Hepatocyte (in vitro differentiated cells): Measurements from ENCODE around the gene MPST. TPM values are rescaled to one million over a fixed set of nuclear protein-coding genes. Genes with fewer than 3 reads are reported as not detected.

Experiments
- DNase-seq: peaks from one replicate; pipeline ENCODE4 v3.0.0-alpha.2; 2016; ENCODE audit warnings: low spot score
- H2AFZ ChIP-seq: fragments of 200-600 bp; sonication (generic); 2 replicates; pipeline ENCODE4 v1.6.0; 2016; ENCODE audit warnings: antibody characterized with exemption, mild to moderate bottlenecking
- H3K27ac ChIP-seq: fragments of 200-600 bp; sonication (generic); 2 replicates; pipeline ENCODE4 v1.5.1; 2016; ENCODE audit warnings: mild to moderate bottlenecking
- H3K27me3 ChIP-seq: fragments of 200-600 bp; sonication (generic); 2 replicates; pipeline ENCODE4 v1.6.1; 2016
- H3K36me3 ChIP-seq: fragments of 200-600 bp; sonication (generic); replicated peaks from 2 replicates; pipeline ENCODE4 v1.5.1; 2016; ENCODE audit warnings: low read depth; ENCODE audit not compliant: insufficient read depth
- H3K4me1 ChIP-seq: fragments of 200-600 bp; sonication (generic); 2 replicates; pipeline ENCODE4 v1.5.1; 2016; ENCODE audit warnings: mild to moderate bottlenecking, moderate library complexity; ENCODE audit not compliant: insufficient read depth
- H3K4me2 ChIP-seq: fragments of 200-600 bp; sonication (generic); 2 replicates; pipeline ENCODE4 v1.6.0; 2016
- H3K4me3 ChIP-seq: fragments of 200-600 bp; sonication (generic); 2 replicates; pipeline ENCODE4 v1.5.1; 2016; ENCODE audit warnings: mild to moderate bottlenecking
- H3K79me2 ChIP-seq: fragments of 200-600 bp; sonication (generic); 2 replicates; pipeline ENCODE4 v1.6.0; 2017; ENCODE audit warnings: mild to moderate bottlenecking
- H3K9me2 ChIP-seq: fragments of 200-600 bp; sonication (generic); replicated peaks from 2 replicates; pipeline ENCODE4 v1.6.0; 2017; ENCODE audit warnings: mild to moderate bottlenecking; ENCODE audit not compliant: insufficient read depth
- H3K9me3 ChIP-seq: fragments of 200-600 bp; sonication (generic); 2 replicates; pipeline ENCODE4 v1.5.1; 2016; ENCODE audit warnings: low read depth, mild to moderate bottlenecking
- H4K20me1 ChIP-seq: fragments of 200-600 bp; sonication (generic); 2 replicates; pipeline ENCODE4 v1.6.0; 2016; ENCODE audit warnings: mild to moderate bottlenecking; ENCODE audit not compliant: insufficient read depth, poor library complexity, severe bottlenecking
- EZH2 ChIP-seq: fragments of 200-600 bp; sonication (generic); IDR thresholded peaks from 2 replicates; pipeline ENCODE4 v1.6.1; 2016; ENCODE audit warnings: antibody characterized with exemption, mild to moderate bottlenecking, borderline replicate concordance
- EZH2phosphoT487 ChIP-seq: fragments of 200-600 bp; sonication (generic); IDR thresholded peaks from one replicate; pipeline ENCODE4 v1.6.1; 2018; ENCODE audit warnings: antibody characterized with exemption, mild to moderate bottlenecking, low read depth, moderate library complexity; ENCODE audit not compliant: unreplicated experiment, severe bottlenecking
- WGBS: methylation state at CpG from one replicate; pipeline ENCODE4 v1.1.6; 2016; ENCODE audit warnings: low lambda C conversion rate; ENCODE audit errors: missing lambda C conversion rate; 5-methylcytosine and 5-hydroxymethylcytosine counted together
- polyA plus RNA-seq: library from polyadenylated mRNA; unstranded; fragments of >200 nt; fragmentation: Nextera tagmentation; extraction: Ambion mirVana; gene quantifications from 2 replicates; pipeline ENCODE4 v1.2.1, GENCODE V29; 2016
- total RNA-seq: library from RNA; depleted of rRNA; stranded (reverse); fragments of >200 nt; gene quantifications from 2 replicates; pipeline ENCODE4 v1.2.3, GENCODE V29; 2014
- TF ChIP-seq, protein P1 (sequence below): fragments of 200-600 bp; sonication (generic); IDR thresholded peaks from 2 replicates; pipeline ENCODE4 v1.5.1; 2016; ENCODE audit warnings: antibody characterized with exemption, mild to moderate bottlenecking; ENCODE audit not compliant: poor library complexity

Gene MPST
- total and polyA plus RNA-seq, 2 experiments from 2014 or later, result 136 to 193 TPM

DNA sequence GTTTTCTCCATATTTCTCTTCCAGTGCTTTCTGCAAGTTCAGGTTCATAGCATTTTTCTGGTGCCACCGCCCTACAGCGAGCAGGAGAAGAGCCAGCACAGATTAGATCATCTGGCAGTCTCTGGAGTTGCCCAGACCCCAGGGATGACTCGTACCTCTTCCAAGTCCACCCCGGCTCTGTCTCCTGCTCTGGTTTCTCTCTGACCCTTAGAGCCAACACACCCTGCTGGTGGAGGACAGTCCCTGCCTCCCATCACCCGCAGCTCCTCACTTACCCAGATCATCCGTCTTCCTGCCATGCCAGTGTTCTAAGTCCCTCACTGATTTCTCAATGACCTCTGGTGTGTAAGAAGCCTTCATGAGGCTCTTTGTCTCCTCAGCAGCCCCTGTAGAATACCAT, 28.3 kb upstream of the MPST start:
- H3K27me3 ChIP-seq, result no peaks in the 10 kb centered on the region
- H3K9me3 ChIP-seq, result no peaks in the 10 kb centered on the region

DNA sequence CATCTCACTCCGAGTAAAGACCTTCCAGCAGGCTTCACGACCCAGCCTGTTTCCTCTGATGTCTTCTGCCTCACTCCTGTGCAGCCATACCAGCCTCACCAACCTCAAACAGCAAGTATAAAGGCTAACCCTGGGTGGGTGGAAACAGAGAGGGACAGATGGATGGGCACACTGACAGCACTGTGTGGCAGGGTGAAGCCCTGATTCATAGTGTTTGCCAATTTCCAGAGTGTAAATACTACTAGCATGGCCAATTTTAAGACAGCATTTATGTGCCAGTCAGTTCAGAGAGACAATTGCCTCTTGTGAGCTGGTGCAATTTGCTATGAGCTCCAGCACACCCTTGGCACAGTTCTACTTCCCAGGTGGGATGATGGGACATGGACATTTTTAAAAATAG, 21.8 kb upstream of the MPST start:
- WGBS, result 87% methylated on average over 2 of the region's 2 CpGs
- no peak overlapping the region for H3K4me2 ChIP-seq
- TF ChIP-seq, protein P1, sequence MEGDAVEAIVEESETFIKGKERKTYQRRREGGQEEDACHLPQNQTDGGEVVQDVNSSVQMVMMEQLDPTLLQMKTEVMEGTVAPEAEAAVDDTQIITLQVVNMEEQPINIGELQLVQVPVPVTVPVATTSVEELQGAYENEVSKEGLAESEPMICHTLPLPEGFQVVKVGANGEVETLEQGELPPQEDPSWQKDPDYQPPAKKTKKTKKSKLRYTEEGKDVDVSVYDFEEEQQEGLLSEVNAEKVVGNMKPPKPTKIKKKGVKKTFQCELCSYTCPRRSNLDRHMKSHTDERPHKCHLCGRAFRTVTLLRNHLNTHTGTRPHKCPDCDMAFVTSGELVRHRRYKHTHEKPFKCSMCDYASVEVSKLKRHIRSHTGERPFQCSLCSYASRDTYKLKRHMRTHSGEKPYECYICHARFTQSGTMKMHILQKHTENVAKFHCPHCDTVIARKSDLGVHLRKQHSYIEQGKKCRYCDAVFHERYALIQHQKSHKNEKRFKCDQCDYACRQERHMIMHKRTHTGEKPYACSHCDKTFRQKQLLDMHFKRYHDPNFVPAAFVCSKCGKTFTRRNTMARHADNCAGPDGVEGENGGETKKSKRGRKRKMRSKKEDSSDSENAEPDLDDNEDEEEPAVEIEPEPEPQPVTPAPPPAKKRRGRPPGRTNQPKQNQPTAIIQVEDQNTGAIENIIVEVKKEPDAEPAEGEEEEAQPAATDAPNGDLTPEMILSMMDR, result no peak
- TF ChIP-seq EZH2 (no peak), EZH2phosphoT487 (no peak)
- H3K9me3 ChIP-seq, result no peaks in the 10 kb centered on the region
- no peaks in the 10 kb centered on the region for H4K20me1 ChIP-seq
- no peak overlapping the region for H2AFZ ChIP-seq
- no peak for DNase-seq
- no peaks in the 10 kb centered on the region for H3K27me3 ChIP-seq
- H3K9me2 ChIP-seq, result no peaks in the 10 kb centered on the region
- H3K27ac ChIP-seq, result no peak overlapping the region
- no peak overlapping the region for H3K4me3 ChIP-seq
- no peaks in the 10 kb centered on the region for H3K36me3 ChIP-seq
- H3K4me1 ChIP-seq, result no peaks in the 10 kb centered on the region
- no peaks in the 10 kb centered on the region for H3K79me2 ChIP-seq

More for the DNA sequence above, 28.3 kb upstream of the MPST start:
- H3K36me3 ChIP-seq, result no peaks in the 10 kb centered on the region
- no peaks in the 10 kb centered on the region for H3K9me2 ChIP-seq
- H3K27ac ChIP-seq, result no peak overlapping the region
- H3K4me3 ChIP-seq, result no peak overlapping the region
- no peak for DNase-seq
- H2AFZ ChIP-seq, result no peak overlapping the region
- H3K79me2 ChIP-seq, result no peaks in the 10 kb centered on the region
- H4K20me1 ChIP-seq, result no peaks in the 10 kb centered on the region
- no peaks in the 10 kb centered on the region for H3K4me1 ChIP-seq
- WGBS, result 68% methylated on average over 6 of the region's 6 CpGs
- H3K4me2 ChIP-seq, result no peak overlapping the region
- TF ChIP-seq, protein P1, result no peak
- TF ChIP-seq EZH2, result no peak
- TF ChIP-seq EZH2phosphoT487, result no peak

DNA sequence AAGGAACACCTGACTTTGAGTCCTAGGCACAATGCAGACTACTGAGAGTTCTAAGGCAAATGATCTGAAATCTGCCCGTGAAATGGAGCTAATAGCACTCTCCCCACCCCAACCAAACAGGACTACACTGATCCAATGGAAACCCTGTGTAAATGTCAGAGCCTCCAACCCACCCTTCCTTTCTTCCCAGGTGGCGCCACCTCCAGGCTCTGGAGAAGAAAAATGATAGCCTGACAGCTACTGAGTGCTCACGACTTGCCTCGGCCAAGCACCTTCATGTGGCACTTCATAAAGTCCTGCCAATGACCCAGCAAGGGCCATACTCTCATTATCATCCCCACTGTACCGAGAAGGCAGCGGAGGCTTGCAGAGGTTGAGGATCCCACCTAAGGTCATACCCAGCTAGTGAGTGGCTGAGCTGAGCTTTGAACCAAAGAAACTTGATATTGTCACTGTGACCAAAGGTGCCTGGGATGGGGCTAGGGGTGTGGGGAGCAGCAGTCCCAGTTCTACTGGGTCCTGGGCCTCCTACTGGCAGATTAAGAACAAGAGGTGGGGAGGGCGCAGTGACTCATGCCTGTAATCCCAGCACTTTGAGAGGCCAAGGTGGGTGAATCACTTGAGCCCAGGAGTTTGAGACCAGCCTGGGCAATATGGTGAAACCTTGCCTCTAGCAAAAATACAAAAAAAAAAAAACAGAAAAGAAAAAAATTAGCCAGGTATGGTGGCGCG, 20.8 kb upstream of the MPST start:
- no peaks in the 10 kb centered on the region for H3K4me1 ChIP-seq
- H3K27ac ChIP-seq, result no peak overlapping the region
- 87% methylated on average over 9 of the region's 9 CpGs for WGBS
- no peaks in the 10 kb centered on the region for H3K36me3 ChIP-seq
- H2AFZ ChIP-seq, result no peak overlapping the region
- H3K4me2 ChIP-seq, result no peak overlapping the region
- no peak for TF ChIP-seq EZH2
- TF ChIP-seq, protein P1, result peak; percentile 4
- H3K4me3 ChIP-seq, result no peak overlapping the region
- no peak for DNase-seq
- H3K9me2 ChIP-seq, result no peaks in the 10 kb centered on the region
- H4K20me1 ChIP-seq, result no peaks in the 10 kb centered on the region
- H3K27me3 ChIP-seq, result no peaks in the 10 kb centered on the region
- H3K9me3 ChIP-seq, result no peaks in the 10 kb centered on the region
- no peaks in the 10 kb centered on the region for H3K79me2 ChIP-seq

DNA sequence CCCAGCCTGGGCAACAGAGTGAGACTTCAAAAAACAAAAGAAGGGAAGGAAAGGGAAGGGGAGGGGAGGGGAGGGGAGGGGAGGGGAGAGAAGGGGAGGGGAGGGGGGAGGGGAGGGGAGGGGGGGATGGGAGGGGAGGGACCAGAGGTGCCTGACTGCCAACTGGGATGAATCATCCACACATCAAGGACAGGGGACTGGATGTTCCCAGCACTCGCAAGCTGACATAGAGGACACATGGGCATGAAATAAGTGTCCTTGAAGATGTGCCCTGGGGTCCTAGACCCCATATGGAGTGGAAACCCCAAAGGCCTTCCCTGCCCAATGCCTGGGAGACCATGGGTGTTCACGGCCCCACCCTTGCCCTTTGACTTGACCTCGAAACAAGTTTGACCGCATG, 20.1 kb upstream of the MPST start:
- WGBS, result 86% methylated on average over 3 of the region's 4 CpGs
- H3K4me1 ChIP-seq, result no peaks in the 10 kb centered on the region
- no peaks in the 10 kb centered on the region for H3K27me3 ChIP-seq
- H3K36me3 ChIP-seq, result no peaks in the 10 kb centered on the region
- TF ChIP-seq EZH2, result no peak
- TF ChIP-seq EZH2phosphoT487, result no peak
- TF ChIP-seq, protein P1, result no peak
- H3K9me3 ChIP-seq, result no peaks in the 10 kb centered on the region
- no peaks in the 10 kb centered on the region for H3K79me2 ChIP-seq
- H4K20me1 ChIP-seq, result no peaks in the 10 kb centered on the region
- no peaks in the 10 kb centered on the region for H3K9me2 ChIP-seq
- no peak overlapping the region for H3K4me2 ChIP-seq
- DNase-seq, result no peak
- H3K27ac ChIP-seq, result no peak overlapping the region
- no peak overlapping the region for H2AFZ ChIP-seq
- no peak overlapping the region for H3K4me3 ChIP-seq
